Suprapubic skin (tissue), 4 donors: ENCODE results near the gene PHKG1.
"Not testable (repeated sequence)": the region's sequence is repeated elsewhere in the genome, so short reads cannot be mapped to it uniquely, and the experiment has no call there.

ENCODE experiments used
- POLR2A ChIP-seq, 2 donors: fragments of 450-650 bp; IDR thresholded peaks; one replicate each; pipeline ENCODE4 v1.6.1; 2017; ENCODE audit warnings: antibody characterized with exemption in 2 of 2, mild to moderate bottlenecking in 2 of 2, moderate library complexity in 2 of 2
- POLR2AphosphoS5 ChIP-seq, 3 donors: sonication (generic); formaldehyde crosslinking; IDR thresholded peaks; one replicate each; pipeline ENCODE4 v1.6.1; 2017; ENCODE audit warnings: antibody characterized with exemption in 3 of 3
- TF ChIP-seq, protein P1 (sequence below), 2 donors: fragments of 200-600 bp in 1 of 2; fragments of 450-650 bp in 1 of 2; sonication (generic) in 1 of 2; IDR thresholded peaks; one replicate each; pipeline ENCODE4 v1.5.1; 2016 to 2019; ENCODE audit warnings: antibody characterized with exemption in 2 of 2, mild to moderate bottlenecking in 1 of 2, moderate library complexity in 1 of 2

DNA sequence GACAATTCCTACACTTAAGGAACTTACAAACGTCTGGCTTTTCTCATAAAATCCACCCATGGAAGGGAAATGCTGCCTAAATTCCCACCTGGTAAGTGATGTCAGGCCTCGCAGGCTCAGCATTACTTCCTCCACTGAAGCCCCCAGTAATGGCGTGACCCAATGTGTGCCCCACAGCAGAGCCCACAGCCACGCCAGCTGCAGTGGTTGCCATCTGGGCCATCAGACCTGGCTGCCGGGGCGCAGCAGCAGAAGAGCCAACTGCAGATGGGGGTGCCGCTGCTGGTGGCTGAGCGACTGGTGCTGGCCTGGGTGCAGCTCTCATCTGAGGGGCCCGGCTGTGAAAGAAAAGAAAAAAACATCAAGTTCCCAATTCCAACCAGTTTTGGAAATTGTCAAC is 11.4 kb upstream of the PHKG1 start:
- TF ChIP-seq, protein P1, sequence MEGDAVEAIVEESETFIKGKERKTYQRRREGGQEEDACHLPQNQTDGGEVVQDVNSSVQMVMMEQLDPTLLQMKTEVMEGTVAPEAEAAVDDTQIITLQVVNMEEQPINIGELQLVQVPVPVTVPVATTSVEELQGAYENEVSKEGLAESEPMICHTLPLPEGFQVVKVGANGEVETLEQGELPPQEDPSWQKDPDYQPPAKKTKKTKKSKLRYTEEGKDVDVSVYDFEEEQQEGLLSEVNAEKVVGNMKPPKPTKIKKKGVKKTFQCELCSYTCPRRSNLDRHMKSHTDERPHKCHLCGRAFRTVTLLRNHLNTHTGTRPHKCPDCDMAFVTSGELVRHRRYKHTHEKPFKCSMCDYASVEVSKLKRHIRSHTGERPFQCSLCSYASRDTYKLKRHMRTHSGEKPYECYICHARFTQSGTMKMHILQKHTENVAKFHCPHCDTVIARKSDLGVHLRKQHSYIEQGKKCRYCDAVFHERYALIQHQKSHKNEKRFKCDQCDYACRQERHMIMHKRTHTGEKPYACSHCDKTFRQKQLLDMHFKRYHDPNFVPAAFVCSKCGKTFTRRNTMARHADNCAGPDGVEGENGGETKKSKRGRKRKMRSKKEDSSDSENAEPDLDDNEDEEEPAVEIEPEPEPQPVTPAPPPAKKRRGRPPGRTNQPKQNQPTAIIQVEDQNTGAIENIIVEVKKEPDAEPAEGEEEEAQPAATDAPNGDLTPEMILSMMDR (IDR thresholded peaks at IDR 0.05): not testable (repeated sequence)
- TF ChIP-seq POLR2A, POLR2AphosphoS5 (IDR thresholded peaks at IDR 0.05): not testable (repeated sequence)
